GM18507 (cell line): Measurements from ENCODE around the gene CTU1.

Experiments used
- DNase-seq: peaks from one replicate; pipeline ENCODE4 v3.0.0; 2011; ENCODE audit warnings: low read depth; ENCODE audit not compliant: insufficient read length; ENCODE audit errors: extremely low spot score
- FAIRE-seq: peaks from 2 replicates; lab custom pipeline; 2011; peaks lifted over from hg19 to GRCh38; lab: Jason Lieb, UNC

CTU1 gene

DNA sequence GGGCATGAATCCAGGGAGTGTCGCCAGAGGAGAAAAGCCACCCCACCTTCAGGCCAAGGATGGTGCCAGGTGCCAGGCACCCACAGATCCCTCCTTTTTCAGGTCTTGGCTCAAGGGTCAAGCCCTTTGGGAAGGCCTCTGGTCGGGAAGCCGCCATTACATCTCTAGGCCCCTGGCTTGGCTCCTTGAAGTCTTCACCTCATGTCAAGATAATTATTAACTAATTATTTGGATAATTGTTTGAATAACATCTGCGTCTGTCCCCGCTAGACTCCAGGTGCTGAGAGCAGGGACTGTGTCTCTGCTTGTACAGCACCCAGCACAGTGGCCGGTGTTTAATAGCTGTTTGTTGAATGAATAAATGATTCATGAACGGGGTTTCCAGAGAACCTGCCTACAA, 44.5 kb downstream of the CTU1 start:
- DNase-seq: no peak
- no peak for FAIRE-seq

GRCh38 chr19:51060973-51061372, 47.2 kb downstream of the CTU1 start:
- FAIRE-seq (no peak), DNase-seq (no peak)

GRCh38 chr19:51060336-51060735, 47.9 kb downstream of the CTU1 start:
- DNase-seq: no peak
- FAIRE-seq: no peak

DNA sequence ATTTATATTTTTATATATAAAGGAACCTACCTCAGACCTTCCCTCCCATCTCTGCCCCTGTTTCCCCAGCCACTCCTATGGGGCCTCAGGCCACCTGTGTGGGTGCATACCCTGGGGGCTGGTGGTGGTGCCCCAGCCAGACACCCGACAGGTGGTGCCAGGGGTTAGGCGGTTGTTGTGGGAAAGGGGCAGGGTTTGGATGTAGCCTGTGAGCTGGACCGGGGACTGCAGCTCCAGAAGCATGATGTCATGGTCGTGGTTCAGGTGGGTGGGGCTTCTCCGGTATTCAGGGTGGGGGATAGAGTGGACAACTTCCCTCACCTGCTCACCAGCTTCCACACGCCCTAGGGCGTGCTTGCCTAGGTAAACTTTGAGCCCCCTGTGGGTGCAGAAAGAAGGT, 48.5 kb downstream of the CTU1 start:
- FAIRE-seq (no peak), DNase-seq (no peak)

DNA sequence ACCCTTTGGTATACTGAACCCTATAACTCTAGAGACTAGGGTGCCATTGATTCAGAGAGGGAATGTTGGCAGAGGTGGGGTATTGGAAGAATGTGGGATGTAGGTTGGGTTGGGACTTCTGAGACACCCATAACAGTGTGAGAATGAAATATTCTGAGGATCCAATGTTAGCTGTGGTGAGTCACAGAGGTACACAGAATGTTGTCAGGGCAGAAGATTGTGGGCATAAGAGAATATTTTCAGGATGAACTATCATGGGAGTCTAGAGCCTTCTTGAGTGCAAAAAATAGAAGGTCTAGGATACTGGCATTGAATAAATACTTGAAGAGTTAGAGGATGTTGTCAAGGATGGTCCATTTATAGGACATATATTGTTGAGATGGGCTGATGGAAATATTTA, 52.3 kb downstream of the CTU1 start:
- no peak for FAIRE-seq
- no peak for DNase-seq
